Kidney (tissue), 14 donors: Measurements from ENCODE around the gene TMPRSS4. TPM values are rescaled to one million over a fixed set of nuclear protein-coding genes. Genes with fewer than 3 reads are reported as not detected.

Experiments used
- DNase-seq, 5 donors: peaks; one replicate each; pipeline ENCODE4 v3.0.0-alpha.2; 2013 to 2020
- FAIRE-seq: peaks from 2 replicates; lab custom pipeline; 2012; peaks lifted over from hg19 to GRCh38; lab: Jason Lieb, UNC
- H3K27ac ChIP-seq, 2 donors: one replicate each; pipeline ENCODE4 v1.7.0; 2013; ENCODE audit warnings: low read depth in 2 of 2, low read length in 2 of 2, inconsistent platforms in 1 of 2
- H3K27me3 ChIP-seq: one replicate; pipeline ENCODE4 v1.7.1; 2013; ENCODE audit warnings: low read length, inconsistent platforms; ENCODE audit not compliant: control insufficient read depth, insufficient read depth
- H3K36me3 ChIP-seq, 3 donors: one replicate each; pipeline versions ENCODE4 v1.7.0 to v1.7.1; 2013; ENCODE audit warnings: low read length in 3 of 3, control low read depth in 1 of 3, inconsistent platforms in 1 of 3; ENCODE audit not compliant: insufficient read depth in 3 of 3, control insufficient read depth in 2 of 3
- H3K4me1 ChIP-seq, 3 donors: one replicate each; pipeline versions ENCODE4 v1.7.0 to v1.7.1; 2013; ENCODE audit warnings: low read length in 3 of 3, inconsistent platforms in 1 of 3, low read depth in 1 of 3; ENCODE audit not compliant: control insufficient read depth in 2 of 3, insufficient read depth in 2 of 3
- H3K4me3 ChIP-seq, 3 donors: one replicate each; pipeline versions ENCODE4 v1.7.0 to v1.8.1; 2013; ENCODE audit warnings: low read length in 3 of 3, control low read depth in 1 of 3, inconsistent platforms in 1 of 3
- H3K9ac ChIP-seq, 3 donors: one replicate each; pipeline versions ENCODE4 v1.7.0 to v1.7.1; 2013; ENCODE audit warnings: low read length in 3 of 3, control low read depth in 1 of 3, inconsistent platforms in 1 of 3
- H3K9me3 ChIP-seq, 3 donors: one replicate each; pipeline versions ENCODE4 v1.7.0 to v1.7.1; 2013; ENCODE audit warnings: low read length in 3 of 3, control low read depth in 1 of 3, inconsistent platforms in 1 of 3; ENCODE audit not compliant: control insufficient read depth in 2 of 3, insufficient read depth in 1 of 3
- intact Hi-C: fragments of 100-400 bp; cut with DNase I; formaldehyde crosslinking; loops from one replicate; pipeline ENCODE4 v1.11.1; 2022
- polyA plus RNA-seq: library from polyadenylated mRNA; stranded (reverse); fragments of 350-450 nt; fragmentation: Illumina TruSeq; extraction: RNeasy Lipid Tissue Mini Kit (QIAGEN cat#74804); gene quantifications from one replicate; pipeline ENCODE4 v1.2.3, GENCODE V29; 2014; ENCODE audit warnings: low read depth, low replicate concordance; ENCODE audit not compliant: insufficient read depth
- total RNA-seq: library from RNA; stranded (reverse); fragmentation: NEBNext Ultra II Directional; extraction: Animal tissue kit (Norgen Biotek cat#: 25700); gene quantifications from one replicate; pipeline ENCODE4 v1.2.1, GENCODE V29; 2021
- TF ChIP-seq, protein P1 (sequence below): IDR thresholded peaks from 3 replicates; pipeline ENCODE4 v1.5.1; 2012; ENCODE audit warnings: mild to moderate bottlenecking, moderate library complexity, borderline replicate concordance; ENCODE audit not compliant: insufficient read depth; ENCODE audit errors: extremely low read depth
- donor health status: control.
- donor health status: control.
- donor health status: control.
- donor health status: control.
- donor health status: control.
- donor health status: DM: yes; HTN: yes; CAD: no.
- donor health status: Normal renal cell carcinoma (clear cell type).

TMPRSS4 gene
- total and polyA plus RNA-seq, 2 donors from 2014 or later: 27.8 to 234 TPM

DNA sequence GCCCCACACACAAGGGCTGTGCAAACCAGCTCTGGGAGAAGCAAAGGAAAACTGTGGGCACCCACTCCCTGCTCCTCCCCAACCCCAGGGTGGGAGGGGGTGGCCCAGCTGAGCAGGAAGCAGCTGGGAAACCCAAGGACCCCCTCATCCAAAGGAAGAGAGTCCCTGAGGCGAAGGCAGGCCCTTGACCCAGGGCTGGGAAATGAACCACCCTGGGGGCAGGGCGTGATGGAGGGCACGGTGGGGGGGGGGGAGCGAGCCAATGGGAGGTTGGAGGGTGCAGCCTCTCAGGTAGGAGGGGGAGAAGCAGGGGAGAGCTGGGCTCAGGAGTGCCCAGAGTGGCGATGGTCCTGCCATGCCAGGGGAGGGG, 58.9 kb downstream of the TMPRSS4 start:
- H3K9me3 ChIP-seq: no peaks in the 10 kb centered on the region
- no peak overlapping the region for H3K4me3 ChIP-seq
- H3K27me3 ChIP-seq: no peaks in the 10 kb centered on the region
- TF ChIP-seq, protein P1, sequence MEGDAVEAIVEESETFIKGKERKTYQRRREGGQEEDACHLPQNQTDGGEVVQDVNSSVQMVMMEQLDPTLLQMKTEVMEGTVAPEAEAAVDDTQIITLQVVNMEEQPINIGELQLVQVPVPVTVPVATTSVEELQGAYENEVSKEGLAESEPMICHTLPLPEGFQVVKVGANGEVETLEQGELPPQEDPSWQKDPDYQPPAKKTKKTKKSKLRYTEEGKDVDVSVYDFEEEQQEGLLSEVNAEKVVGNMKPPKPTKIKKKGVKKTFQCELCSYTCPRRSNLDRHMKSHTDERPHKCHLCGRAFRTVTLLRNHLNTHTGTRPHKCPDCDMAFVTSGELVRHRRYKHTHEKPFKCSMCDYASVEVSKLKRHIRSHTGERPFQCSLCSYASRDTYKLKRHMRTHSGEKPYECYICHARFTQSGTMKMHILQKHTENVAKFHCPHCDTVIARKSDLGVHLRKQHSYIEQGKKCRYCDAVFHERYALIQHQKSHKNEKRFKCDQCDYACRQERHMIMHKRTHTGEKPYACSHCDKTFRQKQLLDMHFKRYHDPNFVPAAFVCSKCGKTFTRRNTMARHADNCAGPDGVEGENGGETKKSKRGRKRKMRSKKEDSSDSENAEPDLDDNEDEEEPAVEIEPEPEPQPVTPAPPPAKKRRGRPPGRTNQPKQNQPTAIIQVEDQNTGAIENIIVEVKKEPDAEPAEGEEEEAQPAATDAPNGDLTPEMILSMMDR: no peak
- H3K9ac ChIP-seq: no peak overlapping the region
- H3K36me3 ChIP-seq: no peaks in the 10 kb centered on the region
- no peak for FAIRE-seq
- H3K4me1 ChIP-seq: no peaks in the 10 kb centered on the region
- no peak overlapping the region for H3K27ac ChIP-seq
- intact Hi-C loops: no loop called here
- DNase-seq: no peak

DNA sequence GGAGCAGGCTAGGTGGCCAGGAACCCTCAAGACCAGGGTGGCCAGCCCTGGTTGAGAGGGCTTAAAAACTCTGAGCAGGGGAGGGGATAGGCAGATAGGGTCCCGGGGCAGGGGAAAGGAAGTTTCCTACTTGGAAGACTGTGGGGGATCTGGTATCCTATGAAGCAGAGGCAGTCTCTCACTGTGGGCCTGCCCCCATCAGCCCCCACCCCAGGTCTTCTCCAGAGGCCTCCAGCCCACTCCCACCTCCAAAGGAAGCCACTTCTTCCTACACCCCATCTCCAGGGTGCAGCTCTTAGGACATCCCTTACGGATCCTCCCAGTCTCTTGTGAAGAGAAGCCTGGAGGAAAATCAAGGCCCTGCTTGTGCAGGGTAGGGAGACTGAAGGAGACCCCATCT, 59.5 kb downstream of the TMPRSS4 start:
- Histone ChIP-seq H3K9ac (no peak overlapping the region), H3K4me1 (no peaks in the 10 kb centered on the region), H3K9me3 (no peaks in the 10 kb centered on the region), H3K4me3 (no peak overlapping the region), H3K27ac (no peak overlapping the region), H3K27me3 (no peaks in the 10 kb centered on the region), H3K36me3 (no peaks in the 10 kb centered on the region)
- no peak for DNase-seq
- FAIRE-seq: no peak
- intact Hi-C loops: no loop called here
- TF ChIP-seq, protein P1: no peak

DNA sequence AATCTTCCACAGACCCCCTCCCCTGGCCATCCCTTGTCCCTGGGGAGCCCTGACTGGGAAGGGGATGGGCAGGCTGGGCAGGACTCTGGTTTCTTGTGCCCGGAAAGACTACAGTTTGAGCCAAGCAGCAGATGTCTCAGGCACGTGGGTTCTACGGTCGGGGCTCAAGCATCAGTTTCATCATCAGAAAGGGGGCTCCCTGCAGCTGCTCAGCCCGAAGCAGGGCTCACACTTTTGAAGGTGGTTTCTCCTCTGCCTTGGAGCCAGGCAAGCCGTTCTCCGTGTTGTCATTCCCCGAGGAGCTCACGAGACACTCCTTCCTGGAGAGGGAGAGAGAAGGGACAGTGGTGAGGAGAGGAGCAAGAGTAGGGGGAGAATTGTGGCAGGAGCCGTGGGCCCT, 59.9 kb downstream of the TMPRSS4 start:
- Histone ChIP-seq H3K9ac (no peak overlapping the region), H3K4me3 (no peak overlapping the region), H3K27ac (no peak overlapping the region), H3K9me3 (no peaks in the 10 kb centered on the region), H3K4me1 (no peaks in the 10 kb centered on the region), H3K36me3 (no peaks in the 10 kb centered on the region), H3K27me3 (no peaks in the 10 kb centered on the region)
- DNase-seq (no peak), FAIRE-seq (no peak)
- TF ChIP-seq, protein P1: no peak
- intact Hi-C loops: no loop called here

DNA sequence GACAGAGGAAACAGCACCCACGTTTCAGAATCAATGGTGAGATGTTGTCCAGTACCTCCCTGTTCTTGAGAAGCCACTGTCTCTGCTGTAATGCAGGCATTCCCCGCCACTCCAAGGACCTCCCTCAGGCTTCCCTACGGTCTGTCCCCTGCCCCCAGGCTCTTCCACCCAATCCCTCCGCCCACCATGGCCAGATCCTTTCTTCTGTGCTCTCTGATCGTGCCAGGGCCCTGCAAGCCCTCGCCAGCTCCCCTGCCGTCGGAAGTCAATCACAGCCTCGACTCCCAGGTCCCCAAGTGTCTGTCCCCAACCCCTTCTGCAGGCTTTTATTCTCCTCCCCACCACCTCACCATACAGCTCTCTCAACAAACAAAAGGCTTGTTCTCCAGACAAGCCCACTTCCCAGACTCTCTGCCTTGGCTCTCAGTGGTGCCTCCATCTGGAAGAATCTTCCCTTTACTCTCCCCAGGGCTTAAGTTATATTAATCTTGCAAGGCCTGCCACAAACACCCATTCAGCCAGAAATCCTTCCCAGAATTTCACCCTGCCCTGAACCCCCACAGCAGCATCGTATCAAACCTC, 62.1 kb downstream of the TMPRSS4 start:
- FAIRE-seq: no peak
- Histone ChIP-seq H3K36me3 (no peaks in the 10 kb centered on the region), H3K9ac (no peak overlapping the region), H3K27ac (no peak overlapping the region), H3K4me3 (no peak overlapping the region), H3K9me3 (no peaks in the 10 kb centered on the region), H3K4me1 (no peaks in the 10 kb centered on the region), H3K27me3 (no peaks in the 10 kb centered on the region)
- intact Hi-C loops: no loop called here
- TF ChIP-seq, protein P1: no peak
- DNase-seq: peak in 1 of 5 donors; percentile 13
